ENCODE data around the gene PIGZ. TPM values are rescaled to one million over a fixed set of nuclear protein-coding genes. Genes with fewer than 3 reads are reported as not detected.
A peak's percentile ranks its signal among the peaks of the same experiment; 100 is the strongest.

Gene PIGZ, protein sequence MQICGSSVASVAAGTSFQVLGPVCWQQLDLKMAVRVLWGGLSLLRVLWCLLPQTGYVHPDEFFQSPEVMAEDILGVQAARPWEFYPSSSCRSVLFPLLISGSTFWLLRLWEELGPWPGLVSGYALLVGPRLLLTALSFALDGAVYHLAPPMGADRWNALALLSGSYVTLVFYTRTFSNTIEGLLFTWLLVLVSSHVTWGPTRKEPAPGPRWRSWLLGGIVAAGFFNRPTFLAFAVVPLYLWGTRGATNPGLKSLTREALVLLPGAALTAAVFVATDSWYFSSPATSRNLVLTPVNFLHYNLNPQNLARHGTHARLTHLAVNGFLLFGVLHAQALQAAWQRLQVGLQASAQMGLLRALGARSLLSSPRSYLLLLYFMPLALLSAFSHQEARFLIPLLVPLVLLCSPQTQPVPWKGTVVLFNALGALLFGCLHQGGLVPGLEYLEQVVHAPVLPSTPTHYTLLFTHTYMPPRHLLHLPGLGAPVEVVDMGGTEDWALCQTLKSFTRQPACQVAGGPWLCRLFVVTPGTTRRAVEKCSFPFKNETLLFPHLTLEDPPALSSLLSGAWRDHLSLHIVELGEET
- total RNA-seq (1 to 10 TPM; 2.0 to 5.1 (median 2.6) TPM), polyA plus RNA-seq (1 to 10 TPM; 2.0 to 2.6 (median 2.2) TPM)
- long read RNA-seq, donor 1, result 0 reads
- long read RNA-seq, donor 2, result 0 reads

DNA sequence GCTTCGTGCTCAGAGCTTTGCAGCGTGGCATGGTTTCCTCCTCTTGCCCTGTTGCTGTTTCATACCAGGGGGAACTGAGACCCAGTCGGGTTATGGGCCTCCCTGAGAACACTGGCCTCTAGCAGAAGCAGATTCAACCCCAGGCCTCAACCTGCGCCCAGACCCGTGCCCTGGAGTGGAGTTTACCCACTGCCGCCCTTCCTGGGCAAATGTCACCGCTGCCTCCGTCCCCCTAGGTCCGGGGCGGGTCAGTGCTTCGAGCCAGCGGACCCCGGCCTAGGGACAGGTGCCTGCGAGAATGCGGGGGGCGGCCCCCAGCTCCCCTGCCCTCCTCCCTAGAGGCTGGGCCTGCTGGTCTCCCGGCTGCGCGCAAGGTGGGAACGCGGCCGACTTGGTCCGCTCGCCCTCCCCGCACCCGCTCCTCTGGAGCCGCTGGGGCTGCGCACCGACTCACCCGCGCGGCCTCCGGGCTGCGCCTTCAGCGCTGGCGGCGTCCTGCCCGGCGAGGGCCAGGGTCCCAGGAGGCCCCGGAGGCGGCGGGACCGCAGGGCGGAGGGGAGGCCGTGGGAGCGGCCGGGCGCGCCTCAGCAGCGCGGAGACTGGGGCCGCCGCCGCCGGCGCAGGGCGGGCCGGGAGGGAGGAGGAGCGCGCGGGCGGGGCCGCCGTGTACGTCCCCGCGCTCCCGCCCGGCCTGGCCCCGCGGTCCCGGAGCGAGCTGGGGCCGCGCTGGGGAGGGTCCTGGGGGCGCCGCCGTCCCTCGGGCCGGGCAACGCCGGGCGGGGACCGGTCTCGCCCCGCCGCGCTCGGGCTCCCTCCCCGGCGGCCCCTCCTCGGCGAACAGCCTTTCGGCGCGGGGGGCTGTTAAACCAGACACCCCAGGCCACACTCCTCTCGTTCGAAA, at the start of gene PIGZ:
Gene PIGZ, minus strand, starts transcription at position 601 of the 901 bp plus-strand sequence. CDS start 16,802 bp downstream, outside the sequence.
- Histone ChIP-seq H3K27ac (peak within 1 kb of the TSS; percentile 14 to 85 (median 71)), H3K4me3 (peak within 1 kb of the TSS; percentile 72 to 97 (median 86)), H3K36me3 (no peaks in the 10 kb centered on the region), H3K9me3 (no peaks in the 10 kb centered on the region), H3K27me3 (replicated peaks in 1 of 7) (peaks cover 0 to 7% (median 0%) of the 10 kb centered on the region in 7 donors), H3K4me1 (peaks cover 0 to 26% (median 17%) of the 10 kb centered on the region in 6 donors)
- peak in 1 of 3 donors; percentile 13 for TF ChIP-seq POLR2AphosphoS5 (IDR thresholded peaks at IDR 0.05)
- no peak for TF ChIP-seq POLR2A (IDR thresholded peaks at IDR 0.05)
- TF ChIP-seq, protein P1, sequence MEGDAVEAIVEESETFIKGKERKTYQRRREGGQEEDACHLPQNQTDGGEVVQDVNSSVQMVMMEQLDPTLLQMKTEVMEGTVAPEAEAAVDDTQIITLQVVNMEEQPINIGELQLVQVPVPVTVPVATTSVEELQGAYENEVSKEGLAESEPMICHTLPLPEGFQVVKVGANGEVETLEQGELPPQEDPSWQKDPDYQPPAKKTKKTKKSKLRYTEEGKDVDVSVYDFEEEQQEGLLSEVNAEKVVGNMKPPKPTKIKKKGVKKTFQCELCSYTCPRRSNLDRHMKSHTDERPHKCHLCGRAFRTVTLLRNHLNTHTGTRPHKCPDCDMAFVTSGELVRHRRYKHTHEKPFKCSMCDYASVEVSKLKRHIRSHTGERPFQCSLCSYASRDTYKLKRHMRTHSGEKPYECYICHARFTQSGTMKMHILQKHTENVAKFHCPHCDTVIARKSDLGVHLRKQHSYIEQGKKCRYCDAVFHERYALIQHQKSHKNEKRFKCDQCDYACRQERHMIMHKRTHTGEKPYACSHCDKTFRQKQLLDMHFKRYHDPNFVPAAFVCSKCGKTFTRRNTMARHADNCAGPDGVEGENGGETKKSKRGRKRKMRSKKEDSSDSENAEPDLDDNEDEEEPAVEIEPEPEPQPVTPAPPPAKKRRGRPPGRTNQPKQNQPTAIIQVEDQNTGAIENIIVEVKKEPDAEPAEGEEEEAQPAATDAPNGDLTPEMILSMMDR (IDR thresholded peaks at IDR 0.05 in 8 of 11, conservative IDR thresholded peaks at IDR 0.05 in 3 of 11), result no peak
- WGBS, 5 donors, result 1 to 4% (median 3%) methylated on average over 16 to 98 of the region's 98 CpGs
- intact Hi-C loops (cut with DNase I; ENCODE audit: low total_unique reads), result loop anchor here (10.0 kb wide), 1 partner anchor 124 kb away; no protein-coding TSS in a partner anchor
- peak; percentile 86 for DNase-seq

DNA sequence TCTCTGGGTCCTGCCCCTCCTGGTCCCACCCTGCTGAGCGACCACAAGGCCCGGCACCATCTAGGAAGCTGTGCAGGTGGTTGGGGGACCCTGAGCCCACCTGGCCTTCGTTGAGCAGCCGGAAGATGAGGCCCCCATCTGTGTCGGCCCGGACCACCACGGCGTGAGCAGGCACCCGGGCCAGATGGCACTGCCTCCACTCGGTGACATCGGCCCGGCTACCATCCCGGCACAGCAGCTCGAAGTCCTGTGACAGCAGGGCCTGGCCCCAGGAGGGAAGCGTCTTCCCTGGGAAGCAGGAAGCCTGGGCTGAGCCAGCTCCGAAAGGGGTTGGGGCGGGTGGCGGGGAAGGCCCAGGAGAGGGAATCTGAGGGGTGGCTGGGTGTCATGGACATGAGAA, 48.4 kb upstream of the PIGZ start:
- no peak for DNase-seq
- H3K4me3 ChIP-seq, result no peak overlapping the region
- no peaks in the 10 kb centered on the region for H3K4me1 ChIP-seq
- no peaks in the 10 kb centered on the region for H3K9me3 ChIP-seq
- H3K36me3 ChIP-seq, result no peaks in the 10 kb centered on the region
- 93 to 96% (median 95%) methylated on average over 8 to 18 of the region's 18 CpGs for WGBS, 5 donors
- no peak overlapping the region for H3K27ac ChIP-seq
- no peak for TF ChIP-seq POLR2A (IDR thresholded peaks at IDR 0.05)
- TF ChIP-seq, protein P1 (IDR thresholded peaks at IDR 0.05 in 8 of 11, conservative IDR thresholded peaks at IDR 0.05 in 3 of 11), result no peak
- TF ChIP-seq POLR2AphosphoS5 (IDR thresholded peaks at IDR 0.05), result no peak
- intact Hi-C loops (cut with DNase I; ENCODE audit: low total_unique reads), result no loop called here
- H3K27me3 ChIP-seq (replicated peaks in 1 of 7), result peaks cover 0 to 12% (median 0%) of the 10 kb centered on the region in 7 donors

DNA sequence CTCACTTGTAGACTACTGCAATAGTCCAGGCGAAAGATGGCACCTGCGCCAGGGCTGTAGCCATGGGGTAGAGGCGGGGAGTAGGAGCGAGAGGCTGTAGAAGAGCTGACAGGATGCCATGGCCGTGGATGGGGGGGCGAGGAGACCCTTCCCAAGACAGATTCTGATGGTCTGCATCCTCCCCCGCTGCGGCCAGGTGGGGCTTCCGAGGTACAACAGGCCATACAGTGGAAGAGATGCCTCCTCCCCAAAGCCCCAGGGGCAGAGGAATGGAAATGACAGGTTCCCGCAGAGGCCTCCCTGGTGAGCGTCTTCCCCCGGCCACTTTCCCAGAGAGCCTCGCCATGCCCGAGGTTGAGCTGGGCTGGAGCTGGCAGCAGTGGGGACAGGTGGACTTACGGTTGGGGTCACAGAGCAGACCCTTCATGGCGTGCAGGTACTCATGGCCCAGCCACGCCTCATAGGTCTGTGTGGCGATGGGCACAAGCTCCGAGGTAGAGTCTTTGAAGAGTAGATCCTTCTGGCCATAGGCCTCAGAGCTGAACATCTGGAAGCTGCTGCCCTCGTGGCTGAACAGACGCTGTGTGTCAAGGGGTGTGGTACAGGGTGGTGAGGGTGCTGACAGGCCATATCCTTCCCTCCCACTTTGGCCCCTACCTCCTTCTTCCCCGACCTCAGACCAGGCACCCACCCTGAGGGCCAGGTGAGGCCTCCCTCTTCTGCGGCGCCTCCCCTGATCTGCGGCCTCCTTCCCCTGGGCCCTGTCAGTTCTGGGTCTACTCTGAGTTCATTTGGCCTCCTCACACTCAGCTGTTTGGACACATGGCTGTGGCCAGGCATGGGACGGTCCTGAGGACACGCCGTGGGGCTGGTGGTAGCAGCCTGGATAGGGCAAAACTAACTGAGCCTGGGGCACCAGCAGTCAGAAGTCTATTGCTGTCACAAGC, 47.4 kb upstream of the PIGZ start:
- WGBS, 5 donors, result 85 to 96% (median 95%) methylated on average over 24 to 28 of the region's 28 CpGs
- H3K27ac ChIP-seq, result no peak overlapping the region
- DNase-seq, result peak; percentile 46
- TF ChIP-seq POLR2AphosphoS5 (IDR thresholded peaks at IDR 0.05) (no peak), POLR2A (IDR thresholded peaks at IDR 0.05) (no peak)
- TF ChIP-seq, protein P1 (IDR thresholded peaks at IDR 0.05 in 8 of 11, conservative IDR thresholded peaks at IDR 0.05 in 3 of 11), result no peak
- no peaks in the 10 kb centered on the region for H3K9me3 ChIP-seq
- no peaks in the 10 kb centered on the region for H3K4me1 ChIP-seq
- intact Hi-C loops (cut with DNase I; ENCODE audit: low total_unique reads), result no loop called here
- H3K4me3 ChIP-seq, result no peak overlapping the region
- no peaks in the 10 kb centered on the region for H3K36me3 ChIP-seq
- H3K27me3 ChIP-seq (replicated peaks in 1 of 7), result peaks cover 0 to 11% (median 0%) of the 10 kb centered on the region in 7 donors
